K562 (cell line): Measurements from ENCODE around the gene THUMPD1. TPM values are rescaled to one million over a fixed set of nuclear protein-coding genes. Genes with fewer than 3 reads are reported as not detected.
A peak's percentile ranks its signal among the peaks of the same experiment; 100 is the strongest.

Experiments used
- AFF1 ChIP-seq, 2 experiments: fragments of 450-650 bp; IDR thresholded peaks; 2 replicates each; pipeline ENCODE4 v1.6.1; 2018; ENCODE audit warnings: mild to moderate bottlenecking in 2 of 2, low read depth in 1 of 2; ENCODE audit not compliant: partially characterized antibody in 2 of 2
- ARNT ChIP-seq, 2 experiments: fragments of 450-650 bp; IDR thresholded peaks; 2 replicates each; pipeline ENCODE4 v1.6.1; 2016; ENCODE audit warnings: mild to moderate bottlenecking in 1 of 2
- BDP1 ChIP-seq: IDR thresholded peaks from 3 replicates; pipeline ENCODE4 v1.6.1; 2011; ENCODE audit not compliant: insufficient read length, insufficient read depth
- DNMT1 ChIP-seq: fragments of 450-650 bp; IDR thresholded peaks from 2 replicates; pipeline ENCODE4 v1.6.1; 2016; ENCODE audit warnings: antibody characterized with exemption, mild to moderate bottlenecking
- EP400 ChIP-seq: fragments of 450-650 bp; IDR thresholded peaks from 2 replicates; pipeline ENCODE4 v1.6.1; 2017; ENCODE audit warnings: antibody characterized with exemption, mild to moderate bottlenecking, moderate library complexity
- HDAC2 ChIP-seq: fragments of 450-650 bp; IDR thresholded peaks from 2 replicates; pipeline ENCODE4 v1.6.1; 2016; ENCODE audit warnings: mild to moderate bottlenecking
- KLF16 ChIP-seq: IDR thresholded peaks from 2 replicates; pipeline ENCODE4 v1.6.1; 2016; ENCODE audit warnings: antibody characterized with exemption
- NKRF ChIP-seq: fragments of 450-650 bp; IDR thresholded peaks from 2 replicates; pipeline ENCODE4 v1.6.1; 2016; ENCODE audit warnings: borderline replicate concordance
- NRF1 ChIP-seq, 2 experiments: fragments of 450-650 bp; IDR thresholded peaks in 1 of 2; conservative IDR thresholded peaks in 1 of 2; 2 replicates each; pipeline ENCODE4 v1.6.1; 2014; ENCODE audit warnings: mild to moderate bottlenecking in 2 of 2
- SAP30 ChIP-seq: fragments of 200-600 bp; sonication (generic); IDR thresholded peaks from 2 replicates; pipeline ENCODE4 v1.6.1; 2012; ENCODE audit warnings: borderline replicate concordance, low read depth, mild to moderate bottlenecking, moderate library complexity, low read length, control low read depth, inconsistent platforms; ENCODE audit not compliant: insufficient read depth, poor library complexity, severe bottlenecking
- SUPT5H ChIP-seq: fragments of 450-650 bp; IDR thresholded peaks from 2 replicates; pipeline ENCODE4 v1.6.1; 2016
- TBL1XR1 ChIP-seq, 2 experiments: IDR thresholded peaks; 2 replicates each; pipeline ENCODE4 v1.6.1; 2012; ENCODE audit warnings: improper control_type of control experiment in 2 of 2, low read length in 2 of 2, mild to moderate bottlenecking in 1 of 2
- TEAD1 ChIP-seq, 2 experiments: fragments of 450-650 bp in 1 of 2; sonication (generic) in 1 of 2; formaldehyde crosslinking; IDR thresholded peaks; 2 replicates each; pipeline versions ENCODE4 v1.4.0 to v1.8.0; 2020 to 2022; ENCODE audit warnings: mild to moderate bottlenecking in 2 of 2, missing genetic modification reagents in 1 of 2
- THRAP3 ChIP-seq: fragments of 450-650 bp; IDR thresholded peaks from 2 replicates; pipeline ENCODE4 v1.6.1; 2016; ENCODE audit warnings: mild to moderate bottlenecking, inconsistent platforms, borderline replicate concordance
- ZNF785 ChIP-seq: fragments of 250-450 bp; sonication (Bioruptor Pico); IDR thresholded peaks from 2 replicates; pipeline ENCODE4 v1.4.0; 2020; ENCODE audit warnings: mild to moderate bottlenecking
- polyA plus RNA-seq, 8 experiments: library from polyadenylated mRNA; depleted of rRNA in 4 of 8; stranded (reverse) in 5 of 8; unstranded in 3 of 8; fragments of >200 nt; fragmentation: Nextera tagmentation in 2 of 8; fragmentation: Illumina TruSeq in 1 of 8; extraction: Ambion mirVana in 2 of 8; extraction: Trizol in 1 of 8; gene quantifications; 2 replicates each; pipeline versions ENCODE4 v1.2.1 to v1.2.3, GENCODE V29; 2011 to 2014; ENCODE audit warnings: inconsistent platforms in 1 of 8, missing spikeins in 1 of 8
- total RNA-seq, 7 experiments: library from RNA; depleted of rRNA in 6 of 7; stranded (reverse); fragments of >200 nt in 6 of 7; fragmentation: Illumina TruSeq in 2 of 7; extraction: Trizol in 2 of 7; gene quantifications; 2 replicates each; pipeline versions ENCODE4 v1.2.1 to v1.2.3, GENCODE V29; 2011 to 2021; ENCODE audit warnings: low replicate concordance in 1 of 7
- TF ChIP-seq, protein P1 (sequence below): sonication (generic); formaldehyde crosslinking; IDR thresholded peaks from 2 replicates; pipeline ENCODE4 v1.8.0; 2023; ENCODE audit warnings: mild to moderate bottlenecking, missing genetic modification reagents

Gene THUMPD1
- total and polyA plus RNA-seq, 9 of the 15 experiments (the other 6 are each of a cell fraction or from before 2014, with no cell fraction given) = 37.8 to 101 (median 56.8) TPM

DNA sequence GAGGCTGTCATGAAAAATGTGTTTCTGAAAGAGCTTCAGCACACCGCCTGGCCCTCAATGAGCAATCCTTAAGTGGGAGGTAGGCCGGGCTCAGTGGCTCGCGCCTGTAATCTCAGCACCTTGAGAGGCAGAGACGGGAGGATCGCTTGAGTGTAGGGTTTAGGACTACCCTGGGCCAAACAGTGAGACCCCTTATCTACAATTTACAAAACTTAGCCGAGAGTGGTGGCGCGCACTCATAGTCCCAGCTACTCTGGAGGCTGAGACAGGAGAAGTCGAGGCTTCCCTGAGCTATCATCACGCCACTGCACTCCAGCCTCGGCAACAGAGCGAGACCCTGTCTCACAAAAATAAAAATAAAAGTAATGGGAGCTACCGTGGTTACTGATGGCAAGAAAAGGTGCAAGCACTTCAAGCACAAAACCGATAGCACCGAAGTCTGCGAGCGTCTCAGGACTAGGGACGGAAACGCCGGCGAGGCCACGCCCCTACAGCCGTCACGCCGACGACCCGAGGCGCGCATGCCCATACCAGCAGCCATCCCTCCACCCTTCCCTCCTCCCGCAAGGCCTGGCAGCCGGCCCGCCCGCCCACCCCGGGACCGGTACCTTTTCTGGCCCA, 607 bp downstream of the THUMPD1 start (continued):
- peak; percentile 52; the same call in 1 of the 2 replicates for TF ChIP-seq NKRF
- no peak for TF ChIP-seq ZNF785 (CRISPR knock-in tag)
- peak; percentile 79 for TF ChIP-seq SUPT5H
- TF ChIP-seq EP400 = no peak
- no peak for TF ChIP-seq TBL1XR1 (IDR thresholded peaks at IDR 0.05; ENCODE audit: low read length in 2 of 2)
- peak; percentile 86 for TF ChIP-seq DNMT1
- TF ChIP-seq AFF1 (IDR thresholded peaks at IDR 0.05; ENCODE audit: low read depth in 1 of 2, partially characterized antibody in 2 of 2) = peak; percentile 20 to 43
- peak; percentile 25 for TF ChIP-seq SAP30
- TF ChIP-seq NRF1 (conservative IDR thresholded peaks at IDR 0.05 in 1 of 2, IDR thresholded peaks at IDR 0.05 in 1 of 2) = peak; percentile 82 to 84
- TF ChIP-seq THRAP3 = no peak
- 0 out of 4 replicates have a peak, but pooled peaks of 1 of the 2 experiments have one; percentile 20 for TF ChIP-seq ARNT (IDR thresholded peaks at IDR 0.05)
- TF ChIP-seq, protein P1, sequence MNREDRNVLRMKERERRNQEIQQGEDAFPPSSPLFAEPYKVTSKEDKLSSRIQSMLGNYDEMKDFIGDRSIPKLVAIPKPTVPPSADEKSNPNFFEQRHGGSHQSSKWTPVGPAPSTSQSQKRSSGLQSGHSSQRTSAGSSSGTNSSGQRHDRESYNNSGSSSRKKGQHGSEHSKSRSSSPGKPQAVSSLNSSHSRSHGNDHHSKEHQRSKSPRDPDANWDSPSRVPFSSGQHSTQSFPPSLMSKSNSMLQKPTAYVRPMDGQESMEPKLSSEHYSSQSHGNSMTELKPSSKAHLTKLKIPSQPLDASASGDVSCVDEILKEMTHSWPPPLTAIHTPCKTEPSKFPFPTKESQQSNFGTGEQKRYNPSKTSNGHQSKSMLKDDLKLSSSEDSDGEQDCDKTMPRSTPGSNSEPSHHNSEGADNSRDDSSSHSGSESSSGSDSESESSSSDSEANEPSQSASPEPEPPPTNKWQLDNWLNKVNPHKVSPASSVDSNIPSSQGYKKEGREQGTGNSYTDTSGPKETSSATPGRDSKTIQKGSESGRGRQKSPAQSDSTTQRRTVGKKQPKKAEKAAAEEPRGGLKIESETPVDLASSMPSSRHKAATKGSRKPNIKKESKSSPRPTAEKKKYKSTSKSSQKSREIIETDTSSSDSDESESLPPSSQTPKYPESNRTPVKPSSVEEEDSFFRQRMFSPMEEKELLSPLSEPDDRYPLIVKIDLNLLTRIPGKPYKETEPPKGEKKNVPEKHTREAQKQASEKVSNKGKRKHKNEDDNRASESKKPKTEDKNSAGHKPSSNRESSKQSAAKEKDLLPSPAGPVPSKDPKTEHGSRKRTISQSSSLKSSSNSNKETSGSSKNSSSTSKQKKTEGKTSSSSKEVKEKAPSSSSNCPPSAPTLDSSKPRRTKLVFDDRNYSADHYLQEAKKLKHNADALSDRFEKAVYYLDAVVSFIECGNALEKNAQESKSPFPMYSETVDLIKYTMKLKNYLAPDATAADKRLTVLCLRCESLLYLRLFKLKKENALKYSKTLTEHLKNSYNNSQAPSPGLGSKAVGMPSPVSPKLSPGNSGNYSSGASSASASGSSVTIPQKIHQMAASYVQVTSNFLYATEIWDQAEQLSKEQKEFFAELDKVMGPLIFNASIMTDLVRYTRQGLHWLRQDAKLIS (CRISPR knock-in tag) = peak; percentile 14; the same call in 1 of the 2 replicates
- TF ChIP-seq HDAC2 = 0 out of 2 replicates have a peak, but pooled peaks have one; percentile 12
- TF ChIP-seq TEAD1 (CRISPR knock-in tag; IDR thresholded peaks at IDR 0.05) = 0 out of 4 replicates have a peak, but pooled peaks of 1 of the 2 experiments have one; percentile 62
- no peak for TF ChIP-seq BDP1
- TF ChIP-seq KLF16 = no peak
